Endometrial microvascular endothelial cells (primary cell): ENCODE data around the gene CCM2. TPM values are rescaled to one million over a fixed set of nuclear protein-coding genes. Genes with fewer than 3 reads are reported as not detected.

Experiments used
- in situ Hi-C: cut with HindIII; loops from 2 replicates; pipeline ENCODE4 v1.10.0; 2017; ENCODE audit warnings: low sequenced_read_pairs, low pct_unique_long_range_greater_than_20kb; ENCODE audit errors: inconsistent ontology term
- total RNA-seq: library from RNA; depleted of rRNA; stranded (reverse); fragments of >200 nt; gene quantifications from one replicate; pipeline ENCODE4 v1.2.3, GENCODE V29; 2015; ENCODE audit errors: inconsistent ontology term

Gene CCM2
- total RNA-seq, 1 donor from 2014 or later, result 70.8 TPM

- in situ Hi-C loops, result no loop called here
Measured at GRCh38 chr7:45086331-45087065, 86.5 kb downstream of the CCM2 start.

- in situ Hi-C loops, result no loop called here
Measured at GRCh38 chr7:45087301-45088145, 87.5 kb downstream of the CCM2 start.

GRCh38 chr7:45088146-45088701, 88.2 kb downstream of the CCM2 start:
- in situ Hi-C loops, result no loop called here

GRCh38 chr7:45088821-45089340, 88.9 kb downstream of the CCM2 start, which contains the start of gene NACAD:
Gene NACAD, minus strand, starts transcription at chr7:45088969. Its CDS starts 75 bp downstream, at chr7:45088894.
- in situ Hi-C loops, result no loop called here

GRCh38 chr7:45089341-45089891, 89.4 kb downstream of the CCM2 start:
- in situ Hi-C loops, result no loop called here

- in situ Hi-C loops, result no loop called here
Measured at GRCh38 chr7:45092100-45092930, 92.3 kb downstream of the CCM2 start.

- in situ Hi-C loops, result no loop called here
Measured at GRCh38 chr7:45092931-45093235, 92.9 kb downstream of the CCM2 start.

GRCh38 chr7:45098983-45099839, 99.2 kb downstream of the CCM2 start:
- in situ Hi-C loops, result no loop called here

- in situ Hi-C loops, result no loop called here
Measured at GRCh38 chr7:45099891-45100760, 100.1 kb downstream of the CCM2 start.

GRCh38 chr7:45100761-45101480, 100.9 kb downstream of the CCM2 start:
- in situ Hi-C loops, result no loop called here

GRCh38 chr7:45101748-45102147, 101.7 kb downstream of the CCM2 start:
- in situ Hi-C loops, result no loop called here

- in situ Hi-C loops, result no loop called here
Measured at GRCh38 chr7:45102785-45103712, 103.0 kb downstream of the CCM2 start.

GRCh38 chr7:45103958-45104843, 104.2 kb downstream of the CCM2 start:
- in situ Hi-C loops, result no loop called here

GRCh38 chr7:45104844-45105587, 105.0 kb downstream of the CCM2 start:
- in situ Hi-C loops, result no loop called here
